Keratinocyte (primary cell): Measurements from ENCODE around the gene BRPF1. TPM values are rescaled to one million over a fixed set of nuclear protein-coding genes. Genes with fewer than 3 reads are reported as not detected.

ENCODE experiments used
- DNase-seq: peaks from one replicate; pipeline ENCODE4 v3.0.0-alpha.2; 2011; ENCODE audit warnings: low read depth, missing footprints, low spot score
- FAIRE-seq: peaks from 2 replicates; lab custom pipeline; 2011; peaks lifted over from hg19 to GRCh38; lab: Jason Lieb, UNC
- H2AFZ ChIP-seq: 2 replicates; pipeline ENCODE4 v1.6.0; 2012; ENCODE audit warnings: low read length, control low read depth, inconsistent platforms; ENCODE audit not compliant: control insufficient read depth
- H3K27ac ChIP-seq: 2 replicates; pipeline ENCODE4 v1.5.1; 2011; ENCODE audit warnings: low read length; ENCODE audit not compliant: control insufficient read depth, insufficient read depth
- H3K27me3 ChIP-seq: 3 replicates; pipeline ENCODE4 v1.6.0; 2011; ENCODE audit warnings: low read length; ENCODE audit not compliant: control insufficient read depth, insufficient read depth; ENCODE audit errors: extremely low read depth
- H3K36me3 ChIP-seq, 2 experiments: 2 replicates in 1 of 2; 3 replicates in 1 of 2; pipeline ENCODE4 v1.5.1; 2011; ENCODE audit warnings: low read length in 2 of 2, mild to moderate bottlenecking in 1 of 2; ENCODE audit not compliant: control insufficient read depth in 2 of 2, insufficient read depth in 2 of 2; ENCODE audit errors: extremely low read depth in 1 of 2
- H3K4me1 ChIP-seq: 3 replicates; pipeline ENCODE4 v1.5.1; 2011; ENCODE audit warnings: low read length; ENCODE audit not compliant: control insufficient read depth, insufficient read depth; ENCODE audit errors: extremely low read depth
- H3K4me2 ChIP-seq: 3 replicates; pipeline ENCODE4 v1.6.0; 2011; ENCODE audit warnings: low read depth, low read length; ENCODE audit not compliant: control insufficient read depth, insufficient read depth; ENCODE audit errors: extremely low read depth
- H3K4me3 ChIP-seq, 3 experiments: fragments of 200-600 bp in 1 of 3; sonication (generic) in 1 of 3; 2 replicates in 2 of 3; 3 replicates in 1 of 3; pipeline ENCODE4 v1.5.1; 2011 to 2016; ENCODE audit warnings: low read length in 3 of 3, mild to moderate bottlenecking in 3 of 3, control low read depth in 2 of 3, inconsistent platforms in 1 of 3, low read depth in 1 of 3, mixed read lengths in 1 of 3, mixed run types in 1 of 3, moderate library complexity in 1 of 3; ENCODE audit not compliant: control insufficient read depth in 2 of 3, insufficient read depth in 2 of 3; ENCODE audit errors: extremely low read depth in 1 of 3
- H3K79me2 ChIP-seq: 2 replicates; pipeline ENCODE4 v1.6.0; 2012; ENCODE audit warnings: low read length; ENCODE audit not compliant: control insufficient read depth, insufficient read depth
- H3K9ac ChIP-seq: 3 replicates; pipeline ENCODE4 v1.6.0; 2011; ENCODE audit warnings: low read length; ENCODE audit not compliant: control insufficient read depth, insufficient read depth; ENCODE audit errors: extremely low read depth
- H3K9me1 ChIP-seq: 3 replicates; pipeline ENCODE4 v1.6.0; 2011; ENCODE audit warnings: low read length; ENCODE audit not compliant: control insufficient read depth, insufficient read depth; ENCODE audit errors: extremely low read depth
- H3K9me3 ChIP-seq: 2 replicates; pipeline ENCODE4 v1.5.1; 2012; ENCODE audit warnings: low read depth, low read length; ENCODE audit not compliant: control insufficient read depth
- H4K20me1 ChIP-seq: 3 replicates; pipeline ENCODE4 v1.6.0; 2011; ENCODE audit warnings: low read length; ENCODE audit not compliant: control insufficient read depth, insufficient read depth; ENCODE audit errors: extremely low read depth
- CTCF ChIP-seq, 3 experiments: IDR thresholded peaks in 1 of 3; conservative IDR thresholded peaks in 1 of 3; optimal IDR thresholded peaks in 1 of 3; 2 replicates in 2 of 3; 3 replicates in 1 of 3; pipeline versions ENCODE3 to v1.5.1; 2011; ENCODE audit warnings: low read length in 3 of 3, mild to moderate bottlenecking in 3 of 3, moderate library complexity in 2 of 3, control low read depth in 1 of 3, inconsistent platforms in 1 of 3; ENCODE audit not compliant: insufficient read depth in 2 of 3; ENCODE audit errors: extremely low read depth in 1 of 3
- EZH2 ChIP-seq: IDR thresholded peaks from one replicate; pipeline ENCODE4 v1.6.1; 2012; ENCODE audit warnings: inconsistent platforms, mild to moderate bottlenecking, low read length, moderate library complexity
- dilution Hi-C: fragments of 300-500 bp; cut with MboI; formaldehyde crosslinking; loops from one replicate; pipeline ENCODE4 v1.7.0; 2020; ENCODE audit warnings: low sequenced_read_pairs; ENCODE audit not compliant: extremely low pct_ligation_motif_present
- polyA plus RNA-seq, 5 experiments: library from polyadenylated mRNA; depleted of rRNA in 3 of 5; stranded (reverse) in 3 of 5; stranded (forward) in 1 of 5; unstranded in 1 of 5; fragments of >200 nt; gene quantifications; 1 replicate in 1 of 5; 2 replicates in 3 of 5; 3 replicates in 1 of 5; pipeline versions ENCODE4 v1.2.1 to v1.2.3, GENCODE V29; 2011 to 2012; ENCODE audit warnings: missing spikeins in 2 of 5, low read depth in 1 of 5, low replicate concordance in 1 of 5

BRPF1 gene
- polyA plus RNA-seq, 1 donor (not counting 4 experiments of a cell fraction or from before 2014, with no cell fraction given), result 8.0 TPM

GRCh38 chr3:9776896-9777693 is 45.6 kb downstream of the BRPF1 start:
- no peaks in the 10 kb centered on the region for H4K20me1 ChIP-seq
- dilution Hi-C loops, result no loop called here
- H3K9me1 ChIP-seq, result no peaks in the 10 kb centered on the region
- FAIRE-seq, result no peak
- H2AFZ ChIP-seq, result no peak overlapping the region
- H3K4me1 ChIP-seq, result peaks cover 3% of the 10 kb centered on the region
- no peak overlapping the region for H3K4me2 ChIP-seq
- H3K4me3 ChIP-seq, result no peak overlapping the region
- no peaks in the 10 kb centered on the region for H3K9me3 ChIP-seq
- H3K36me3 ChIP-seq, result peaks cover 7 to 9% of the 10 kb centered on the region in 2 experiments
- no peak overlapping the region for H3K27ac ChIP-seq
- no peak for DNase-seq
- H3K27me3 ChIP-seq, result no peaks in the 10 kb centered on the region
- H3K9ac ChIP-seq, result no peak overlapping the region
- no peaks in the 10 kb centered on the region for H3K79me2 ChIP-seq
- TF ChIP-seq CTCF (optimal IDR thresholded peaks at IDR 0.05 in 1 of 3, IDR thresholded peaks at IDR 0.05 in 1 of 3, conservative IDR thresholded peaks at IDR 0.05 in 1 of 3; ENCODE audit: extremely low read depth in 1 of 3, insufficient read depth in 2 of 3, low read length in 3 of 3), result no peak
- TF ChIP-seq EZH2, result no peak

GRCh38 chr3:9777694-9778021 is 46.1 kb downstream of the BRPF1 start:
- H3K27me3 ChIP-seq, result no peaks in the 10 kb centered on the region
- H3K9me1 ChIP-seq, result no peaks in the 10 kb centered on the region
- no peak overlapping the region for H3K9ac ChIP-seq
- no peak overlapping the region for H3K4me2 ChIP-seq
- H2AFZ ChIP-seq, result no peak overlapping the region
- H3K27ac ChIP-seq, result peak overlapping the region; percentile 36
- FAIRE-seq (no peak), DNase-seq (no peak)
- no peaks in the 10 kb centered on the region for H3K9me3 ChIP-seq
- peaks cover 3% of the 10 kb centered on the region for H3K4me1 ChIP-seq
- dilution Hi-C loops, result no loop called here
- H3K4me3 ChIP-seq, result no peak overlapping the region
- no peaks in the 10 kb centered on the region for H4K20me1 ChIP-seq
- H3K79me2 ChIP-seq, result no peaks in the 10 kb centered on the region
- TF ChIP-seq CTCF (optimal IDR thresholded peaks at IDR 0.05 in 1 of 3, IDR thresholded peaks at IDR 0.05 in 1 of 3, conservative IDR thresholded peaks at IDR 0.05 in 1 of 3; ENCODE audit: extremely low read depth in 1 of 3, insufficient read depth in 2 of 3, low read length in 3 of 3) (no peak), EZH2 (no peak)
- H3K36me3 ChIP-seq, result peaks cover 9 to 10% of the 10 kb centered on the region in 2 experiments
